Measurements from ENCODE around the gene RBM7.

Gene RBM7

DNA sequence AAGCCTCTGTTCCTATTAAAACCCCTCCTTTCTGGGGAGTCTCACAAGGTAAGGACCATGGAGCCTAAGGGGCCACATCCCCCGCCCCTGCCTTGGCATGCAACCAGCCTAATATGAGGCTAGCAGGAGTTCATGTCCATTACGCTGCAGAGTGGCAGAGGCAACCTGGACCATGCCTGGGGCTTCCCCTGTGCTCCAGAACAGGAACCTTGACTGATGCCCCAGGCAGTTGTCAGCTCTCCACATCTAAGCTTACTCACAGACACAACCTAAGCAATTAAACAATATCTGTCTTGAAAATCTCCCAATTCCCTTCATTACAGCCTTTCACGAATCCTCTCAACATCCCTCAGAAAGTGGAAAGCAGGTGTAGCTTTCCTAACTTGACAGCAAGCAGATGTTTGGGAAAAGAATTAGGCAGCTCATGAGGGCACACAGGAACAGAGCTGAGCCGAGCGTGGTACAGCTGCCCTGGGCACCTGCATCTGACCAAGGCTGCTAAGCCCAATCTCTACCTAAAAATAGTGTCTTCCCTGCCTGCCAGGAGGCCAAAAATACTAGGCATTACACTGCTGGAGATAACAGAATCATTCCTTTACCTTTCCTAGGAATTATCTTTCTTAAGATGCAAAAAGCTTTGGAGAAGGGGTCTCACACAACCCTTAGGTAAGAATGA is 20.9 kb upstream of the RBM7 start:
- TF ChIP-seq, protein P1, sequence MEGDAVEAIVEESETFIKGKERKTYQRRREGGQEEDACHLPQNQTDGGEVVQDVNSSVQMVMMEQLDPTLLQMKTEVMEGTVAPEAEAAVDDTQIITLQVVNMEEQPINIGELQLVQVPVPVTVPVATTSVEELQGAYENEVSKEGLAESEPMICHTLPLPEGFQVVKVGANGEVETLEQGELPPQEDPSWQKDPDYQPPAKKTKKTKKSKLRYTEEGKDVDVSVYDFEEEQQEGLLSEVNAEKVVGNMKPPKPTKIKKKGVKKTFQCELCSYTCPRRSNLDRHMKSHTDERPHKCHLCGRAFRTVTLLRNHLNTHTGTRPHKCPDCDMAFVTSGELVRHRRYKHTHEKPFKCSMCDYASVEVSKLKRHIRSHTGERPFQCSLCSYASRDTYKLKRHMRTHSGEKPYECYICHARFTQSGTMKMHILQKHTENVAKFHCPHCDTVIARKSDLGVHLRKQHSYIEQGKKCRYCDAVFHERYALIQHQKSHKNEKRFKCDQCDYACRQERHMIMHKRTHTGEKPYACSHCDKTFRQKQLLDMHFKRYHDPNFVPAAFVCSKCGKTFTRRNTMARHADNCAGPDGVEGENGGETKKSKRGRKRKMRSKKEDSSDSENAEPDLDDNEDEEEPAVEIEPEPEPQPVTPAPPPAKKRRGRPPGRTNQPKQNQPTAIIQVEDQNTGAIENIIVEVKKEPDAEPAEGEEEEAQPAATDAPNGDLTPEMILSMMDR (conservative IDR thresholded peaks at IDR 0.05; ENCODE audit: low read length): no peak
- DNase-seq (ENCODE audit: low read depth): no peak

GRCh38 chr11:114382509-114382908 is 18.0 kb upstream of the RBM7 start:
- H3K4me3 ChIP-seq (ENCODE audit: low read length): no peak overlapping the region
- TF ChIP-seq, protein P1 (conservative IDR thresholded peaks at IDR 0.05; ENCODE audit: low read length): no peak
- DNase-seq (ENCODE audit: low read depth): no peak

More for the DNA sequence above, 20.9 kb upstream of the RBM7 start:
- no peak overlapping the region for H3K4me3 ChIP-seq (ENCODE audit: low read length)

- TF ChIP-seq, protein P1 (conservative IDR thresholded peaks at IDR 0.05; ENCODE audit: low read length): no peak
- no peak overlapping the region for H3K4me3 ChIP-seq (ENCODE audit: low read length)
- DNase-seq (ENCODE audit: low read depth): no peak
These were observed 16.0 kb upstream of the RBM7 start for GRCh38 chr11:114384487-114384886.

DNA sequence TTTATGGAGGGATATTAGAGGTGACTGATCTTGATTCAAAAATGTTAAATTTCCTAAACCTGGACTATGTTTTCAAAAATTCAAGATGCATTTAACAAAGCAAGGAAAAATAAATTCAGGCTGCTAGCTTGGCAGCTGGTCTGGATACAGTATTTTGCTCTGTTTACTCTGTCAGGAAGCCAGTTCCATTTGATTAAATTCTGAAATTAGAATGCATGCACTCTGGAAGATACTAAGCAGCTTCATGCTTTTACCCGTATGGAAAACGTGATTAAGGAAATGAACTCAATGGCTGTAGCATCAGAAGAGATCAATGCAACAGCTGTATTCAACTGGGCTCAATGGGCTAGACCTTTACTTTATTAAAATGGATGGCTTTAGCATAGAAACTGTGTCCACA is 14.3 kb upstream of the RBM7 start:
- DNase-seq (ENCODE audit: low read depth): no peak
- TF ChIP-seq, protein P1 (conservative IDR thresholded peaks at IDR 0.05; ENCODE audit: low read length): no peak
- no peak overlapping the region for H3K4me3 ChIP-seq (ENCODE audit: low read length)

DNA sequence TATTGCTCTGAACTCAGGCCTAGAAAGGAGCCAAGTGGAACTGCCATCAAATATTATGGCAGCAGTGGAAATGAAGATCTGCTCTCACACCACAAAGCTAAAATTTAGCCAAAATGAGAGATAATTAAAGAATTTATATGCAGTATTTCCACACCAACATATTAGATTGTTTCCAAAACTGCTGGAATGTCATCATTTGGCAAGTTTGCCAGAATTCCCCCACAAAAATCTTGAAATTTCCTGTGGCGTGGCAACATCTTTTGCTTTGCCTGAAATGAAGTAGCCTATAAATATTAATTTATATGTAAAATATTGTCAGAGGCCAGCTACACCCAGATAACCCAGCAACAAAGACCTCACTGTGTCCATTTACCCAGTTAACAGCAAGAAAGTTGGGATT is 13.9 kb upstream of the RBM7 start:
- peak; percentile 83 for DNase-seq (ENCODE audit: low read depth)
- no peak overlapping the region for H3K4me3 ChIP-seq (ENCODE audit: low read length)
- TF ChIP-seq, protein P1 (conservative IDR thresholded peaks at IDR 0.05; ENCODE audit: low read length): no peak

DNA sequence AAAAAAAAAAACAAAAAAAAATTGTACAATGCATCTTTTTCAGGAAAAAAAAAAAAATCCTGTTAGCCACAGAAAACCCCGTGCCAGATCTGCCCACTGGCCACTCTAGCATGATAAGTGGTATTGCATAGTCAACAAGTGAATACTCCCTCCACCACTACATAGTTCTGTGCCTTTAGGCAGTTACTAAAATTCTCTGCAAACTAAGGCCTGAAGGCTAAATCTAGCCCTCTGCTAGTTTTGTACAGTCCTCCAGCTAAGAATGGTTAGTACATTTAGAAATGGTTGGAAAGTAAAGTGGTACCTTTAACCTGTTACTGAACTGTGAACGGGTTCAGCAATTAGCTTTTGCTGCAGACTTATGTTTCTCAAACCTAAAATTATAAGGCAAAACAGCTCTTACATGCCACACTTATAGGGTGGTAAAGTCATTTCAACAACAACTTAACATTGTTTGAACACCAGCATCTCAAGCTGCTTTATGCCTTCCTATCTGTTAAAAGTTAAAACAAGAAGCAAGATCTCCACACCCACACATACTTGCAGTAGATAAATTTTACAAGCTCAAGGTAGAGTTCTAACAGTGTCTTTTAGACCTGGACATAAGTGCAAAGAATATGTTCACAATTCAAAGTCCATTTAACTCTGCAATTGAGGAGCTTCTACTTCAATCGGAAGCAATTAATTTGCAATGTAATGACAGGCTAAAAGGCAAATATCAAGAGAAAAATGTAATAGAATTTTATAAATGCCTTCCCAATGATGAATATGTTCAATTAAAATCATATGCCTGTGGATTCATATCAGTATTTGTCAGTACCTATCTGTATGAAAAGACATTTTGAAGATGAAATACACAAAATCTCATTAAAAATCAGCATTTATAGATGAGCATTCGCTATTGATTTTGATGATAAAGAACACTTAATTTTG is 7.5 kb upstream of the RBM7 start:
- DNase-seq (ENCODE audit: low read depth): no peak
- TF ChIP-seq, protein P1 (conservative IDR thresholded peaks at IDR 0.05; ENCODE audit: low read length): no peak
- no peak overlapping the region for H3K4me3 ChIP-seq (ENCODE audit: low read length)
